ENCODE data around the gene CSTF1.
A peak's percentile ranks its signal among the peaks of the same experiment; 100 is the strongest.

CSTF1 gene

GRCh38 chr20:56391037-56391436 lies 1.4 kb upstream of the CSTF1 start:
- Mint-ChIP-seq H3K9me3 (no peaks in the 10 kb centered on the region), H3K36me3 (ENCODE audit: low read depth) (peaks cover 46% of the 10 kb centered on the region), H3K4me3 (no peak overlapping the region), H3K27ac (peak overlapping the region; percentile 28), H3K27me3 (ENCODE audit: low read depth, poor library complexity) (no peaks in the 10 kb centered on the region), H3K4me1 (peaks cover 32% of the 10 kb centered on the region)
- no peak for DNase-seq
- TF ChIP-seq, protein P1, sequence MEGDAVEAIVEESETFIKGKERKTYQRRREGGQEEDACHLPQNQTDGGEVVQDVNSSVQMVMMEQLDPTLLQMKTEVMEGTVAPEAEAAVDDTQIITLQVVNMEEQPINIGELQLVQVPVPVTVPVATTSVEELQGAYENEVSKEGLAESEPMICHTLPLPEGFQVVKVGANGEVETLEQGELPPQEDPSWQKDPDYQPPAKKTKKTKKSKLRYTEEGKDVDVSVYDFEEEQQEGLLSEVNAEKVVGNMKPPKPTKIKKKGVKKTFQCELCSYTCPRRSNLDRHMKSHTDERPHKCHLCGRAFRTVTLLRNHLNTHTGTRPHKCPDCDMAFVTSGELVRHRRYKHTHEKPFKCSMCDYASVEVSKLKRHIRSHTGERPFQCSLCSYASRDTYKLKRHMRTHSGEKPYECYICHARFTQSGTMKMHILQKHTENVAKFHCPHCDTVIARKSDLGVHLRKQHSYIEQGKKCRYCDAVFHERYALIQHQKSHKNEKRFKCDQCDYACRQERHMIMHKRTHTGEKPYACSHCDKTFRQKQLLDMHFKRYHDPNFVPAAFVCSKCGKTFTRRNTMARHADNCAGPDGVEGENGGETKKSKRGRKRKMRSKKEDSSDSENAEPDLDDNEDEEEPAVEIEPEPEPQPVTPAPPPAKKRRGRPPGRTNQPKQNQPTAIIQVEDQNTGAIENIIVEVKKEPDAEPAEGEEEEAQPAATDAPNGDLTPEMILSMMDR (IDR thresholded peaks at IDR 0.05) = no peak

- peak; percentile 3 for DNase-seq
- H3K27me3 Mint-ChIP-seq (ENCODE audit: low read depth, poor library complexity) = no peaks in the 10 kb centered on the region
- H3K4me1 Mint-ChIP-seq = peaks cover 32% of the 10 kb centered on the region
- TF ChIP-seq, protein P1 (IDR thresholded peaks at IDR 0.05) = no peak
- peak overlapping the region; percentile 83 for H3K27ac Mint-ChIP-seq
- H3K4me3 Mint-ChIP-seq = no peak overlapping the region
- no peaks in the 10 kb centered on the region for H3K9me3 Mint-ChIP-seq
- H3K36me3 Mint-ChIP-seq (ENCODE audit: low read depth) = peaks cover 44% of the 10 kb centered on the region
Observed at GRCh38 chr20:56391596-56392131, 781 bp upstream of the CSTF1 start.

DNA sequence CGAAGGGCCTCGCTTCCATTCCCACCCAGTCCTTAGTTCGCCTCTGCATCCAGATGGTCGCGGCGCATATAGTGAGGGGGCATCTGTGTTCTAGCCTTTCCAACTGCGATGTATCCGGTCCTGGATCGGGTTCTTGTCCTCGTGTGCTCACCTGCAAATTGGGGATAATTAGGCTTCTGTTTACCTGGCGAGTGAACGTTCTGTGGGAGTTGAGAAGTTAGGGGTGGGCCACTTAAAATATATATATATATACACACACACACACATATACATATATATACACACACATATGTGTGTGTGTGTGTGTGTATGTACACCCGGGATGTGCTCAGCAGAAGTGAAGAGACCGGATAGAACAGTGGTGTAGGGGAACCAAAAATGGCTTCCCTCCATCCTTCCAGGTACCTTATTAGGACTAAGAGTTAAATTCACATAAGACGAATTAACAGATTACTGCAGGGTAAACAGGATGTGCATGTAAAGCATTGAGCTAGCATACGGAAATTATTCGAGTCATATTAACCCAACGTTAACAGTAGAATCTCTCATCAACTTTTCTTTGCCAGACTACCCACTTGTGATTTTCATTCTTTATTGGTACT lies 537 bp downstream of the CSTF1 start:
- Mint-ChIP-seq H3K27me3 (ENCODE audit: low read depth, poor library complexity) (no peaks in the 10 kb centered on the region), H3K4me3 (no peak overlapping the region), H3K4me1 (peaks cover 32% of the 10 kb centered on the region), H3K36me3 (ENCODE audit: low read depth) (peaks cover 48% of the 10 kb centered on the region), H3K9me3 (no peaks in the 10 kb centered on the region), H3K27ac (peak overlapping the region; percentile 33)
- DNase-seq = no peak
- TF ChIP-seq, protein P1 (IDR thresholded peaks at IDR 0.05) = no peak

- no peaks in the 10 kb centered on the region for H3K27me3 Mint-ChIP-seq (ENCODE audit: low read depth, poor library complexity)
- peaks cover 45% of the 10 kb centered on the region for H3K36me3 Mint-ChIP-seq (ENCODE audit: low read depth)
- no peak for DNase-seq
- H3K4me1 Mint-ChIP-seq = peaks cover 32% of the 10 kb centered on the region
- no peaks in the 10 kb centered on the region for H3K9me3 Mint-ChIP-seq
- TF ChIP-seq, protein P1 (IDR thresholded peaks at IDR 0.05) = no peak
- no peak overlapping the region for H3K4me3 Mint-ChIP-seq
- H3K27ac Mint-ChIP-seq = no peak overlapping the region
Observed at GRCh38 chr20:56393653-56394052, 1.2 kb downstream of the CSTF1 start.

DNA sequence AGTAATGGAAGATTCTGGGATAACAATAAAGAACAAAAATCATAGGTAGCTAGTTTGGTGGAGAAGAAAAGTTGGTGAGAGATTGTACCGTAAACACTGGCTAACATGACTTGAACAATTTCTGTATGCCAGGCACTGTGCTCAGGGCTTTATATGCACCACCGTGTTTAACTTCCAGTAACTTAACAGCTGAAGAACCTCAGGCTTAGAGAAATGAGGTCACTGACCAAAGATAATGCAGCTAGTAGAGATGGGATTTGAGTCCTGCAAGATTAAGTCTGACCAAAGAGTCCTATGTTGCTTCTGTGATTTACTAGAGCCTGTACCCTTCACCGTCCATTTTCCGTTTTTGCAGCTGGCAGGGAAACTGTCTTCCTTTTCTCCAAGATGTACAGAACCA lies 2.7 kb downstream of the CSTF1 start:
- Mint-ChIP-seq H3K36me3 (ENCODE audit: low read depth) (peaks cover 45% of the 10 kb centered on the region), H3K4me1 (peaks cover 17% of the 10 kb centered on the region), H3K27me3 (ENCODE audit: low read depth, poor library complexity) (no peaks in the 10 kb centered on the region), H3K27ac (no peak overlapping the region), H3K9me3 (no peaks in the 10 kb centered on the region), H3K4me3 (no peak overlapping the region)
- TF ChIP-seq, protein P1 (IDR thresholded peaks at IDR 0.05) = no peak
- DNase-seq = no peak
